Upper lobe of left lung (tissue), 4 donors: ENCODE data around the gene COMMD6.

Experiments used
- POLR2A ChIP-seq, 4 donors: fragments of 450-650 bp; IDR thresholded peaks; one replicate each; pipeline ENCODE4 v1.5.1; 2016 to 2017; ENCODE audit warnings: antibody characterized with exemption in 4 of 4, mild to moderate bottlenecking in 2 of 4
- POLR2AphosphoS5 ChIP-seq, 2 donors: sonication (generic); formaldehyde crosslinking; IDR thresholded peaks; one replicate each; pipeline ENCODE4 v1.5.1; 2017; ENCODE audit warnings: antibody characterized with exemption in 2 of 2
- TF ChIP-seq, protein P1 (sequence below), 6 experiments: fragments of 450-650 bp in 4 of 6; fragments of 200-600 bp in 2 of 6; sonication (generic) in 2 of 6; IDR thresholded peaks; one replicate each; pipeline ENCODE4 v1.5.1; 2016 to 2019; ENCODE audit warnings: antibody characterized with exemption in 6 of 6

DNA sequence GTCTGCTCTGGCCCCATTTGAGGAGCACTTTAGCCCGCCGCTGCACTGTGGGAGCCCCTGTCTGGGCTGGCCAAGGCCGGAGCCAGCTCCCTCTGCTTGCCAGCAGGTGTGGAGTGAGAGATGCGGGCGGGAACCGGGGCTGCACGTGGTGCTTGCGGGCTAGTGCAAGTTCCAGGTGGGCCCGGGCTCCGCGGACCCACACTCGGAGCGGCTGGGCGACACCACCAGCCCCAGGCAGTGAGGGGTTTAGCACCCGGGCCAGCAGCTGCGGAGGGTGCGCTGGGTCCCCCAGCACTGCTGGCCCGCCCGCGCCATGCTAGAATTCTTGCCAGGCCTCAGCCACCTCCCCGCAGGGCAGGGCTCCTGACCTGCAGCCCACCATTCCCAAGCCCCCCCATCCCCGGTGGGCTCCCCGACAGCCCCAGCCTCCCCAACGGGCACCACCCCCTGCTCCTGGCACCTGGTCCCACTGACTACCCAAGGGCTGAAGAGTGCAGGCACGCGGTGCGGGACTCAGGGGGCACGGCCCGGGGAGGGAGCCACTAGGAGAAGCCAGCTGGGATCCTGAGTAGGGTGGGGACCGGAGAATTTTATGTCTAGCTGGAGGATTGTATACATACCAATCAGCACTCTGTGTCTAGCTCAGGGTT is 19.1 kb downstream of the COMMD6 start:
- TF ChIP-seq POLR2A (IDR thresholded peaks at IDR 0.05) (no peak), POLR2AphosphoS5 (IDR thresholded peaks at IDR 0.05) (no peak)
- TF ChIP-seq, protein P1, sequence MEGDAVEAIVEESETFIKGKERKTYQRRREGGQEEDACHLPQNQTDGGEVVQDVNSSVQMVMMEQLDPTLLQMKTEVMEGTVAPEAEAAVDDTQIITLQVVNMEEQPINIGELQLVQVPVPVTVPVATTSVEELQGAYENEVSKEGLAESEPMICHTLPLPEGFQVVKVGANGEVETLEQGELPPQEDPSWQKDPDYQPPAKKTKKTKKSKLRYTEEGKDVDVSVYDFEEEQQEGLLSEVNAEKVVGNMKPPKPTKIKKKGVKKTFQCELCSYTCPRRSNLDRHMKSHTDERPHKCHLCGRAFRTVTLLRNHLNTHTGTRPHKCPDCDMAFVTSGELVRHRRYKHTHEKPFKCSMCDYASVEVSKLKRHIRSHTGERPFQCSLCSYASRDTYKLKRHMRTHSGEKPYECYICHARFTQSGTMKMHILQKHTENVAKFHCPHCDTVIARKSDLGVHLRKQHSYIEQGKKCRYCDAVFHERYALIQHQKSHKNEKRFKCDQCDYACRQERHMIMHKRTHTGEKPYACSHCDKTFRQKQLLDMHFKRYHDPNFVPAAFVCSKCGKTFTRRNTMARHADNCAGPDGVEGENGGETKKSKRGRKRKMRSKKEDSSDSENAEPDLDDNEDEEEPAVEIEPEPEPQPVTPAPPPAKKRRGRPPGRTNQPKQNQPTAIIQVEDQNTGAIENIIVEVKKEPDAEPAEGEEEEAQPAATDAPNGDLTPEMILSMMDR (IDR thresholded peaks at IDR 0.05), result no peak
